Fibroblast of peridontal ligament (primary cell): Measurements from ENCODE around the gene CLRN3.

ENCODE experiments used
- DNase-seq: peaks from one replicate; pipeline ENCODE4 v3.0.0-alpha.2; 2010; ENCODE audit errors: extremely low read depth

The CLRN3 gene

DNA sequence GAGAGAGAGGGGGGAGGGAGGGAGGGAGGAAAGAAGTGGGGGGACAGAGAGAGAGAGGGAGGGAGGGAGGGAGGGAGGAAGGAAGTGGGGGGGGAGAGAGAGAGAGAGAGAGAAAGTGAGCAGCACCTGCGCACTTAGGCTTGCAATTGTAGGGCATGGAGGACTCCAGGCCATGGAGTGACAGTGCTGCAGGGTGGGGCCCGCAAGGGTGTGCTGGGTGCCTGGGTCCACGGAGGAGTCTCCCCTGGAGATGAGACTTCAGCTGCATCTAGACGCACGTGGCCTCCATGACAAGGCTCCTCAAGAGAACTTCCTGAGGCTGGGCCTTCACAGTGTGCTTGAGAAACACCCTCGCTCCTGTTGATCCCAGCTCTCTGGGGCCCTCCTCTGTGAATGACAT, 44.5 kb downstream of the CLRN3 start:
- no peak for DNase-seq

- no peak for DNase-seq
Measured at GRCh38 chr10:127845756-127846155, 47.0 kb downstream of the CLRN3 start.

DNA sequence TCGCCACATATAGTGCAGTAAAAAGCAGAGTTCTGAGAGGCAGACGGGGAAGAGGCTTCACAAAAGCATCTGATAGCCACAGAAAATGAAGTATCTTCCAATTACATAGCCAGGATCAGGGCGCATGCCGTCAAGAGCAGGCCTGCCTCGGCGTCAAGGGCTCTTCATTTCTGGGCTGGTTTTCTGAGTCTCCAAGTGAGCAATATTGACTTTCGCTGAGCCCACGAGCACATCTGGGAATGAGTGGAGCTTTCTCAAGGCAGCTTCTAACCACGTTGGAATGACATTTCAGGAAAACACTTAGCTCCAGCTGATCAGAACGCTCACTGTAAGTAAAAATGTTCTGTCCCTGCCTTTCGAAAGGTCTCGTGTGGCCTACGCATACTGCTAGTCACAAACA, 51.9 kb downstream of the CLRN3 start:
- DNase-seq, result no peak

DNA sequence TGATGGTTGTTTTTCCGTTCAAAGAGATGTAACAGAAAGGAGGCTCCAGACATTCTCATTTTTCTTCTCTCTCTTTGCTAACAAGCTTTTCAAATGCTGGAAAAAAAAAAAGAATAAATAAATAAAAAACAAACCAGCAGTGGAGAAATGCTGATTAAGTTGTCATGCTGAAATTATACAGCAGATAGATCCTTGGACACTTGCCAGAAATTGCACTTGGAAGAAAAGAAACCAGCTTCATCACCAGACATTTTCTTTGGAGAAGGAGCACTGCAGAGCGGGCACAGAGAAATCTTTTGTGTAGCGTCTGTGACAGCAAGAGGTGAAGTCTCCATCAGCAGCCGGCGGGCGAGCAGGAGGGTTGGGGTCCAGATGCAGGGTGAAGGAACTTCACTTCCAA, 55.8 kb downstream of the CLRN3 start:
- no peak for DNase-seq

DNA sequence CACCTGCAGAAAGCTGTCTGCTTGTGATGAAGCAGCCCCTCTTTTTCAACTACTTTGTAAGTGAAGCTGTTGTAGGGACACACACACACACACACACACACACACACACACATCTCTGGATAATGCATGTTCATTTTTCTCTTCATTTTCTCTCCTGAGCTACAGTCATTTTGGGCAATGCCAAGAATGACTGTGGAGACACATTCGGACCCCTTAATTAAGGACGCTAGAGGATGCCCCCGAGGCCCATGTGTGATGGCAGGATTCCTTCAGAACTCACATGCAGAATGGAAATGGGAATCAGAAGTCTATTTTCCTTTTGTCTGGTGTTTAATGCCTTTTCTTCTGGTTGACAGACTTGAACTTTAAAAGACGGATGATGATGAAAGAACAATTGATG, 56.6 kb downstream of the CLRN3 start:
- DNase-seq, result no peak

GRCh38 chr10:127834791-127835190, 58.0 kb downstream of the CLRN3 start:
- no peak for DNase-seq

- DNase-seq, result no peak
Measured at GRCh38 chr10:127834221-127834620, 58.5 kb downstream of the CLRN3 start.

- DNase-seq, result no peak
Measured at GRCh38 chr10:127833804-127834203, 58.9 kb downstream of the CLRN3 start.

GRCh38 chr10:127832501-127832900, 60.2 kb downstream of the CLRN3 start:
- DNase-seq, result no peak

GRCh38 chr10:127830414-127830813, 62.3 kb downstream of the CLRN3 start:
- no peak for DNase-seq
